A549 (cell line): ENCODE measurements around the gene KCNH2. TPM values are rescaled to one million over a fixed set of nuclear protein-coding genes. Genes with fewer than 3 reads are reported as not detected.

ENCODE experiments used
- ATAC-seq, 2 experiments: fragments of 200-7000 bp in 1 of 2; fragments of >200 bp in 1 of 2; cut with Nextera tagmentation in 1 of 2; cut with Tn5 transposase in 1 of 2; 3 replicates each; pipeline versions ENCODE4 v1.8.0 to v1.9.1; 2018 to 2020; ENCODE audit warnings: mild to moderate bottlenecking in 1 of 2, moderate library complexity in 1 of 2
- CTCF ChIA-PET: fragments of 300-600 bp; sonication (Branson Sonifier 250); formaldehyde crosslinking; extraction: SDS; loops from one replicate; lab custom pipeline; 2021; ENCODE audit warnings: antibody characterized with exemption, inconsistent platforms; lab: Yijun Ruan, JAX
- POLR2A ChIA-PET: fragments of 350-600 bp; formaldehyde crosslinking; extraction: SDS; loops from one replicate; lab custom pipeline; 2021; ENCODE audit warnings: antibody characterized with exemption, inconsistent platforms; lab: Yijun Ruan, JAX
- DNase-seq, 2 experiments: peaks; one replicate each; pipeline versions ENCODE4 v3.0.0 to v3.0.0-alpha.2; 2011 to 2016; ENCODE audit warnings: low read depth in 1 of 2, low spot score in 1 of 2
- FAIRE-seq: peaks from 2 replicates; lab custom pipeline; 2011; peaks lifted over from hg19 to GRCh38; lab: Jason Lieb, UNC
- H3K27ac ChIP-seq, 2 experiments: fragments of >200 bp; sonication (Bioruptor Twin); formaldehyde crosslinking; 3 replicates each; pipeline ENCODE4 v1.5.1; 2016 to 2017
- H3K4me1 ChIP-seq: fragments of >200 bp; sonication (Bioruptor Twin); formaldehyde crosslinking; 3 replicates; pipeline ENCODE4 v1.6.1; 2016
- H3K4me2 ChIP-seq: fragments of >200 bp; sonication (Bioruptor Twin); formaldehyde crosslinking; 3 replicates; pipeline ENCODE4 v1.6.1; 2016
- H3K4me3 ChIP-seq: fragments of >200 bp; sonication (Bioruptor Twin); formaldehyde crosslinking; 3 replicates; pipeline ENCODE4 v1.5.1; 2016
- H3K9me3 ChIP-seq: fragments of >200 bp; sonication (Bioruptor Twin); formaldehyde crosslinking; 3 replicates; pipeline ENCODE4 v1.6.1; 2016
- CBX2 ChIP-seq: fragments of 200-600 bp; sonication (generic); IDR thresholded peaks from 2 replicates; pipeline ENCODE4 v1.6.1; 2016; ENCODE audit warnings: low read depth, mild to moderate bottlenecking, borderline replicate concordance
- CHD4 ChIP-seq: fragments of 200-600 bp; sonication (generic); IDR thresholded peaks from 2 replicates; pipeline ENCODE4 v1.6.1; 2016; ENCODE audit warnings: antibody characterized with exemption, mild to moderate bottlenecking, borderline replicate concordance
- EHMT2 ChIP-seq: fragments of 200-600 bp; sonication (generic); IDR thresholded peaks from 2 replicates; pipeline ENCODE4 v1.6.1; 2016; ENCODE audit warnings: antibody characterized with exemption, low read depth, mild to moderate bottlenecking, moderate library complexity
- FOSL2 ChIP-seq, 2 experiments: fragments of 450-650 bp in 1 of 2; fragments of >200 bp in 1 of 2; sonication (Bioruptor Twin) in 1 of 2; formaldehyde crosslinking; IDR thresholded peaks; 2 replicates each; pipeline versions ENCODE4 v1.5.0 to v1.6.1; 2016 to 2020; ENCODE audit warnings: mild to moderate bottlenecking in 1 of 2, moderate library complexity in 1 of 2
- FOXS1 ChIP-seq: fragments of 250-450 bp; sonication (Bioruptor Pico); IDR thresholded peaks from 2 replicates; pipeline ENCODE4 v1.5.0; 2020; ENCODE audit warnings: mild to moderate bottlenecking, moderate library complexity
- HDAC2 ChIP-seq: fragments of 200-600 bp; sonication (generic); IDR thresholded peaks from 2 replicates; pipeline ENCODE4 v1.6.1; 2016
- HEYL ChIP-seq: fragments of 250-450 bp; sonication (Bioruptor Pico); IDR thresholded peaks from 2 replicates; pipeline ENCODE4 v1.8.0; 2021; ENCODE audit warnings: mild to moderate bottlenecking, moderate library complexity
- HOXB5 ChIP-seq: fragments of 250-450 bp; sonication (Bioruptor Pico); IDR thresholded peaks from 2 replicates; pipeline ENCODE4 v1.5.0; 2020; ENCODE audit warnings: mild to moderate bottlenecking, moderate library complexity
- JUNB ChIP-seq: fragments of >200 bp; sonication (Bioruptor Twin); formaldehyde crosslinking; IDR thresholded peaks from 2 replicates; pipeline ENCODE4 v1.6.1; 2016
- KDM1A ChIP-seq: fragments of 200-600 bp; sonication (generic); IDR thresholded peaks from 2 replicates; pipeline ENCODE4 v1.6.1; 2016; ENCODE audit warnings: low read depth, mild to moderate bottlenecking
- MAFK ChIP-seq: fragments of 450-650 bp; IDR thresholded peaks from 2 replicates; pipeline ENCODE4 v1.6.1; 2014; ENCODE audit not compliant: partially characterized antibody
- MYC ChIP-seq: IDR thresholded peaks from 2 replicates; pipeline ENCODE4 v1.6.1; 2012; ENCODE audit warnings: mild to moderate bottlenecking, inconsistent platforms, low read length, improper control_type of control experiment, borderline replicate concordance
- NFE2L2 ChIP-seq: fragments of 150-350 bp; conservative IDR thresholded peaks from 2 replicates; pipeline ENCODE4 v1.6.1; 2014; ENCODE audit warnings: low read length
- NPAS2 ChIP-seq: fragments of 250-450 bp; sonication (Bioruptor Pico); IDR thresholded peaks from 2 replicates; pipeline ENCODE4 v1.8.0; 2022; ENCODE audit warnings: mild to moderate bottlenecking, moderate library complexity, borderline replicate concordance
- POLR2A ChIP-seq: IDR thresholded peaks from 2 replicates; pipeline ENCODE4 v1.6.1; 2012; ENCODE audit warnings: mild to moderate bottlenecking, low read length
- SMC3 ChIP-seq: fragments of >200 bp; sonication (Bioruptor Twin); formaldehyde crosslinking; IDR thresholded peaks from 3 replicates; pipeline ENCODE4 v1.6.1; 2018; ENCODE audit warnings: inconsistent platforms
- SREBF2 ChIP-seq: fragments of 450-650 bp; IDR thresholded peaks from 2 replicates; pipeline ENCODE4 v1.6.1; 2014; ENCODE audit warnings: mild to moderate bottlenecking, moderate library complexity
- TFCP2L1 ChIP-seq: fragments of 250-450 bp; sonication (Bioruptor Pico); IDR thresholded peaks from 2 replicates; pipeline ENCODE4 v1.5.0; 2021; ENCODE audit warnings: mild to moderate bottlenecking
- TP53 ChIP-seq: fragments of 250-450 bp; sonication (Bioruptor Pico); IDR thresholded peaks from 2 replicates; pipeline ENCODE4 v1.5.0; 2021; ENCODE audit warnings: mild to moderate bottlenecking, moderate library complexity
- WGBS: methylation state at CpG from one replicate; pipeline ENCODE4 v1.1.6; 2017; ENCODE audit errors: missing lambda C conversion rate; 5-methylcytosine and 5-hydroxymethylcytosine counted together
- polyA plus RNA-seq, 4 experiments: library from polyadenylated mRNA; depleted of rRNA in 3 of 4; stranded (reverse); fragments of >200 nt; fragmentation: RNase III in 1 of 4; extraction: RNeasy Plus Mini Kit Qiagen cat#74134 plus additional on column Dnase treatment in 1 of 4; gene quantifications; 2 replicates in 3 of 4; 3 replicates in 1 of 4; pipeline ENCODE4 v1.2.3, GENCODE V29; 2011 to 2017
- TF ChIP-seq, protein P1 (sequence below): fragments of >200 bp; sonication (Bioruptor Twin); formaldehyde crosslinking; IDR thresholded peaks from 3 replicates; pipeline ENCODE4 v1.5.1; 2016
- TF ChIP-seq, protein P2 (sequence below): fragments of 250-450 bp; sonication (Bioruptor Pico); IDR thresholded peaks from 2 replicates; pipeline ENCODE4 v1.5.0; 2021; ENCODE audit warnings: mild to moderate bottlenecking, moderate library complexity, borderline replicate concordance
- TF ChIP-seq, protein P3 (sequence below): fragments of 200-600 bp; sonication (generic); IDR thresholded peaks from 2 replicates; pipeline ENCODE4 v1.6.1; 2016; ENCODE audit warnings: antibody characterized with exemption, mild to moderate bottlenecking, moderate library complexity
- TF ChIP-seq, protein P4 (sequence below): IDR thresholded peaks from 2 replicates; pipeline ENCODE4 v1.6.1; 2012

Gene KCNH2
- polyA plus RNA-seq, 2 of the 4 experiments (the other 2 are of a cell fraction): 0.26 to 0.41 TPM

DNA sequence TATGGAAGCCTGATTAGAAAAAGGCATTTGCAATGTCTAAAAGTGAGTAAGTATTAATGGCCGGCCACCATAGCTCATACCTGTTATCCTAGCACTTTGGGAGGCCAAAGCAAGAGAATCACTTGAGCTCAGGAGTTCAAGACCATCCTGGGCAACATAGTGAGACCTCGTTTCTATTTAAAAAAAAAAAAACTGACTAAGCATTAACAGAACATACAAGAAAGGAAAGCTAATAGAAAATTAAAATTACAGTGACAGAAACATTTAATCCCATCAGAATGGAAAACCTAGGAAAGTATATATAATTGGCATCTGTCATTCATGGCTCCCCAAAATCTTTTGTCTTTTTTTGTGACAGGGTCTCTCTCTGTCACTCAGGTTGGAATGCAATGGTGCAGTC is 69.9 kb downstream of the KCNH2 start:
- FAIRE-seq (no peak), ATAC-seq (no peak), DNase-seq (no peak)
- POLR2A ChIA-PET: no interaction called here
- Histone ChIP-seq H3K4me2 (no peak overlapping the region), H3K9me3 (no peaks in the 10 kb centered on the region), H3K27ac (no peak overlapping the region), H3K4me3 (no peak overlapping the region), H3K4me1 (no peaks in the 10 kb centered on the region)
- TF ChIP-seq, protein P1, sequence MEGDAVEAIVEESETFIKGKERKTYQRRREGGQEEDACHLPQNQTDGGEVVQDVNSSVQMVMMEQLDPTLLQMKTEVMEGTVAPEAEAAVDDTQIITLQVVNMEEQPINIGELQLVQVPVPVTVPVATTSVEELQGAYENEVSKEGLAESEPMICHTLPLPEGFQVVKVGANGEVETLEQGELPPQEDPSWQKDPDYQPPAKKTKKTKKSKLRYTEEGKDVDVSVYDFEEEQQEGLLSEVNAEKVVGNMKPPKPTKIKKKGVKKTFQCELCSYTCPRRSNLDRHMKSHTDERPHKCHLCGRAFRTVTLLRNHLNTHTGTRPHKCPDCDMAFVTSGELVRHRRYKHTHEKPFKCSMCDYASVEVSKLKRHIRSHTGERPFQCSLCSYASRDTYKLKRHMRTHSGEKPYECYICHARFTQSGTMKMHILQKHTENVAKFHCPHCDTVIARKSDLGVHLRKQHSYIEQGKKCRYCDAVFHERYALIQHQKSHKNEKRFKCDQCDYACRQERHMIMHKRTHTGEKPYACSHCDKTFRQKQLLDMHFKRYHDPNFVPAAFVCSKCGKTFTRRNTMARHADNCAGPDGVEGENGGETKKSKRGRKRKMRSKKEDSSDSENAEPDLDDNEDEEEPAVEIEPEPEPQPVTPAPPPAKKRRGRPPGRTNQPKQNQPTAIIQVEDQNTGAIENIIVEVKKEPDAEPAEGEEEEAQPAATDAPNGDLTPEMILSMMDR: no peak
- TF ChIP-seq, protein P2, sequence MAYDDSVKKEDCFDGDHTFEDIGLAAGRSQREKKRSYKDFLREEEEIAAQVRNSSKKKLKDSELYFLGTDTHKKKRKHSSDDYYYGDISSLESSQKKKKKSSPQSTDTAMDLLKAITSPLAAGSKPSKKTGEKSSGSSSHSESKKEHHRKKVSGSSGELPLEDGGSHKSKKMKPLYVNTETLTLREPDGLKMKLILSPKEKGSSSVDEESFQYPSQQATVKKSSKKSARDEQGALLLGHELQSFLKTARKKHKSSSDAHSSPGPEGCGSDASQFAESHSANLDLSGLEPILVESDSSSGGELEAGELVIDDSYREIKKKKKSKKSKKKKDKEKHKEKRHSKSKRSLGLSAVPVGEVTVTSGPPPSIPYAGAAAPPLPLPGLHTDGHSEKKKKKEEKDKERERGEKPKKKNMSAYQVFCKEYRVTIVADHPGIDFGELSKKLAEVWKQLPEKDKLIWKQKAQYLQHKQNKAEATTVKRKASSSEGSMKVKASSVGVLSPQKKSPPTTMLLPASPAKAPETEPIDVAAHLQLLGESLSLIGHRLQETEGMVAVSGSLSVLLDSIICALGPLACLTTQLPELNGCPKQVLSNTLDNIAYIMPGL (CRISPR knock-in tag): no peak
- TF ChIP-seq HDAC2 (no peak), TP53 (CRISPR knock-in tag) (no peak), FOSL2 (IDR thresholded peaks at IDR 0.05) (no peak), FOSL2 (CRISPR knock-in tag; IDR thresholded peaks at IDR 0.05) (no peak), POLR2A (no peak), FOXS1 (CRISPR knock-in tag) (no peak), TFCP2L1 (no peak), KDM1A (no peak), NFE2L2 (no peak), SREBF2 (no peak), SMC3 (no peak), JUNB (no peak)
- TF ChIP-seq, protein P3, sequence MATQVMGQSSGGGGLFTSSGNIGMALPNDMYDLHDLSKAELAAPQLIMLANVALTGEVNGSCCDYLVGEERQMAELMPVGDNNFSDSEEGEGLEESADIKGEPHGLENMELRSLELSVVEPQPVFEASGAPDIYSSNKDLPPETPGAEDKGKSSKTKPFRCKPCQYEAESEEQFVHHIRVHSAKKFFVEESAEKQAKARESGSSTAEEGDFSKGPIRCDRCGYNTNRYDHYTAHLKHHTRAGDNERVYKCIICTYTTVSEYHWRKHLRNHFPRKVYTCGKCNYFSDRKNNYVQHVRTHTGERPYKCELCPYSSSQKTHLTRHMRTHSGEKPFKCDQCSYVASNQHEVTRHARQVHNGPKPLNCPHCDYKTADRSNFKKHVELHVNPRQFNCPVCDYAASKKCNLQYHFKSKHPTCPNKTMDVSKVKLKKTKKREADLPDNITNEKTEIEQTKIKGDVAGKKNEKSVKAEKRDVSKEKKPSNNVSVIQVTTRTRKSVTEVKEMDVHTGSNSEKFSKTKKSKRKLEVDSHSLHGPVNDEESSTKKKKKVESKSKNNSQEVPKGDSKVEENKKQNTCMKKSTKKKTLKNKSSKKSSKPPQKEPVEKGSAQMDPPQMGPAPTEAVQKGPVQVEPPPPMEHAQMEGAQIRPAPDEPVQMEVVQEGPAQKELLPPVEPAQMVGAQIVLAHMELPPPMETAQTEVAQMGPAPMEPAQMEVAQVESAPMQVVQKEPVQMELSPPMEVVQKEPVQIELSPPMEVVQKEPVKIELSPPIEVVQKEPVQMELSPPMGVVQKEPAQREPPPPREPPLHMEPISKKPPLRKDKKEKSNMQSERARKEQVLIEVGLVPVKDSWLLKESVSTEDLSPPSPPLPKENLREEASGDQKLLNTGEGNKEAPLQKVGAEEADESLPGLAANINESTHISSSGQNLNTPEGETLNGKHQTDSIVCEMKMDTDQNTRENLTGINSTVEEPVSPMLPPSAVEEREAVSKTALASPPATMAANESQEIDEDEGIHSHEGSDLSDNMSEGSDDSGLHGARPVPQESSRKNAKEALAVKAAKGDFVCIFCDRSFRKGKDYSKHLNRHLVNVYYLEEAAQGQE: no peak
- TF ChIP-seq, protein P4, sequence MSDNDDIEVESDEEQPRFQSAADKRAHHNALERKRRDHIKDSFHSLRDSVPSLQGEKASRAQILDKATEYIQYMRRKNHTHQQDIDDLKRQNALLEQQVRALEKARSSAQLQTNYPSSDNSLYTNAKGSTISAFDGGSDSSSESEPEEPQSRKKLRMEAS: no peak
- CTCF ChIA-PET: interaction anchor here (0.8 to 2.1 kb wide), 3 partner anchors 10 to 143 kb away, joined by 3 to 16 read pairs (median 3); no protein-coding TSS in a partner anchor
- 5% methylated on average over 2 of the region's 2 CpGs for WGBS

DNA sequence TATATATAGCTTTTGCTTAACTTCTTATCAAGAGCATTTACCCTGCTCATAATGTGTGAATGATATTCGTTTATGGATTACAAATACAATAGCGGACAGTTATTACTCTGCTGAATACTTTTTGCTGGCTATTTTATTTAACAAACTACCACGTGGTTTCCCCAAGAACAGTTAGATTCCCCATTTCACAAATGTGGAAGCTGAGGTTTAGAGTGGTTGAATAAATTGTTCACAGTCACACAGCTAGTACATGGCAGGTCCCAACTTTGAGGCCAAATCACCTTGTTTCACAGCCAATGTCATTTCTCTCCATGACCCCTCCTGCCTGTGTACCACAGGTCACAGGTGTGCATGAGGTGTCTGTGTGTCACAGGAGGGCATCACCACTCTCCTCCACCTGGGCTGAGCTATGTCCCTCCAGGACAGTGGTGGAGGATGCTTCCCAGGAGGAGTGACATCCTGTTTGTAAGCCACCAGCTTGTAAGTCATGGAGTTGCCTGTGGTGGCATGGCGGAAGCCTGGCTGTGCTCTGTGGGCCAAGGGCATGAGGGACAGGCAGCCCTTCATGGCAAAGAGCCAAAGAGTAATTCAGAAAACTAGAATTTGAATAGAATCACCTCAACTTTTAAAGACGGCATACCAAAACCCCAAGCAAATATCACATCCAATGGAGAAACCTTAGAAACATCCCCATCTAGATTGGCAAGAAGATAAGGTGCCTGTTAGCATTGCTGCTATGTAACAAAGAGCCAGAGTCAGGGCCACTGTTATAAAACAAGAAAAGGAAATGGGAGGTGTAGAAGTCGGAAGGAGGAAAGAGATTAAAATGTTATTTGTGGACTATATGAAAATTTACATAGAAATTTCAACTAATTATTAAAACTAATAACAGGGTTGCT is 73.9 kb downstream of the KCNH2 start:
- ATAC-seq (no peak), DNase-seq (no peak)

More for the DNA sequence above, 73.9 kb downstream of the KCNH2 start:
- H3K4me2 ChIP-seq: no peak overlapping the region
- ChIA-PET CTCF (interaction anchor here (1.1 kb wide), 1 partner anchor 26 kb away, joined by 3 read pairs; no protein-coding TSS in a partner anchor), POLR2A (no interaction called here)
- H3K9me3 ChIP-seq: no peaks in the 10 kb centered on the region
- FAIRE-seq: peak; percentile 51
- no peak for TF ChIP-seq EHMT2
- TF ChIP-seq MAFK: no peak
- TF ChIP-seq NPAS2 (CRISPR knock-in tag): no peak
- TF ChIP-seq CBX2: no peak
- no peak for TF ChIP-seq HEYL (CRISPR knock-in tag)
- TF ChIP-seq FOXS1 (CRISPR knock-in tag): no peak
- TF ChIP-seq MYC: no peak
- no peak for TF ChIP-seq CHD4
- no peak for TF ChIP-seq HOXB5
- TF ChIP-seq, protein P1: no peak
- H3K4me3 ChIP-seq: no peak overlapping the region
- no peaks in the 10 kb centered on the region for H3K4me1 ChIP-seq
- WGBS: 53% methylated on average over 6 of the region's 6 CpGs
- H3K27ac ChIP-seq: no peak overlapping the region
